ENCODE data around the gene OR6C70. TPM values are rescaled to one million over a fixed set of nuclear protein-coding genes. Genes with fewer than 3 reads are reported as not detected.

OR6C70 gene
- total and polyA plus RNA-seq, 4 donors = not detected

DNA sequence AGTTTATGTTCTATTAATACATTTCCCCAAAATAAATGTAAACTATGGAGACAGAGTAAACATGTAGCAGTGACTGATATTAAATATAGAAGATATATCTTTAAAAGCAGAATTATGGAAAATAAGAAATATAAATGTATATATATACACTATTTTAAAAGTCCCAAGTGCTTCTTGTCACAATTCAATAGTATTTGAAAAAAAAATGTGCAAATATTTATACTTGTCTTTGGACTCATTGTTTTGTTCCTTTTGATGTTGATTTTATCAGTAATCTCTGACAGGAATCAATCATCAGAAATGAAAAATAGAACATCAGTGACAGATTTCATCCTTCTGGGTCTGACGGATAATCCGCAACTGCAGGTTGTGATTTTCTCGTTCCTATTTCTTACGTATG is 44.0 kb downstream of the OR6C70 start, which contains the start of gene OR6C76:
Gene OR6C76 (plus strand): TSS at position 301 of the 400 bp plus-strand sequence. CDS start 0 bp downstream, at position 301.
- TF ChIP-seq FOXA2 (IDR thresholded peaks at IDR 0.05) (no peak), TAF1 (conservative IDR thresholded peaks at IDR 0.05) (no peak), RXRA (IDR thresholded peaks at IDR 0.05) (no peak), GABPA (IDR thresholded peaks at IDR 0.05 in 1 of 2, conservative IDR thresholded peaks at IDR 0.05 in 1 of 2) (no peak)
- H3K27ac ChIP-seq (ENCODE audit: low read depth in 1 of 2, low read length in 2 of 2) = no peak within 1 kb of the TSS
- H3K9ac ChIP-seq (ENCODE audit: low read depth in 1 of 2, low read length in 2 of 2) = no peak within 1 kb of the TSS
- no peaks in the 10 kb centered on the region for H3K9me3 ChIP-seq (ENCODE audit: control insufficient read depth in 4 of 4, low read length in 3 of 4)
- no peaks in the 10 kb centered on the region for H3K36me3 ChIP-seq (ENCODE audit: control insufficient read depth in 4 of 4, insufficient read depth in 3 of 4, low read depth in 1 of 4, low read length in 3 of 4)
- H3K4me3 ChIP-seq (ENCODE audit: low read depth in 1 of 3, low read length in 3 of 3) = no peak within 1 kb of the TSS
- peaks cover 0 to 4% (median 0%) of the 10 kb centered on the region in 4 donors for H3K27me3 ChIP-seq (ENCODE audit: control insufficient read depth in 4 of 4, insufficient read depth in 4 of 4, low read length in 3 of 4)
- 90% methylated on average over 4 of the region's 4 CpGs for WGBS
- H3K4me1 ChIP-seq (ENCODE audit: control insufficient read depth in 4 of 4, insufficient read depth in 4 of 4, low read length in 3 of 4) = no peaks in the 10 kb centered on the region
- DNase-seq (ENCODE audit: low spot score) = no peak

DNA sequence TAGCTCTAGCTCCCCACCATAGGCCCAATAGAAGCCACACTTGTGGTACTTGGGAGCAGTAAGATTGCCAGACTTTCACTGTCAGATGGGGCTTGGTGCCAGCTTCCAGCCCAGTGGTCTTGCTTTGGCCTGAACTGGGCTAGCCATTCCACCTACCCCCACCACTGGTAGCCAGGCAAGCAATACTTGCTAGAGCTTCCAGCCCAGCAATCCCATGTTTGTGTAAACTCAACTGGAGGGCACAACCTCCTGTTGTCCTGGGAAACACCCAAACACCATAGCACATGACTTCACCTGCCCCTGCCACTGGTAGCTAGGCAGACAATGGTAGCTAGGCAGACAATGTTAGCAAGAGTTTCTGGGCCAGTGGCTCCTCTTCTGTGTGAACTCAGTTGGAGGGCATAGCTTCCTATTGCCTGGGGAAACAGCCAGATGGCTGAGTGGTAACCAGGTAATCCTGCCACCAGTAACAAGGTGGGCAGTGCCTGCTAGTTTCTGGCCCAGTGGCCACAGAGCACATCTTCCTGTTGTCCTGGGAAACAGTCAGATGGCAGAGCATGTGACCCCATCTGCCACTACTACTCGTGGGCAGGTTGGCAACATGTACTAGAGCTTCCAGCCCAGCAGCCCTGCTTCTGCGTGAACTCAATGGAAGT is 49.5 kb downstream of the OR6C70 start:
- no peak for DNase-seq (ENCODE audit: low spot score)

More for the DNA sequence above, 49.5 kb downstream of the OR6C70 start:
- H3K27ac ChIP-seq (ENCODE audit: low read depth in 1 of 2, low read length in 2 of 2) = no peak overlapping the region
- H3K4me3 ChIP-seq (ENCODE audit: low read depth in 1 of 3, low read length in 3 of 3) = no peak overlapping the region
- no peaks in the 10 kb centered on the region for H3K36me3 ChIP-seq (ENCODE audit: control insufficient read depth in 4 of 4, insufficient read depth in 3 of 4, low read depth in 1 of 4, low read length in 3 of 4)
- H3K9me3 ChIP-seq (ENCODE audit: control insufficient read depth in 4 of 4, low read length in 3 of 4) = no peaks in the 10 kb centered on the region
- H3K4me1 ChIP-seq (ENCODE audit: control insufficient read depth in 4 of 4, insufficient read depth in 4 of 4, low read length in 3 of 4) = no peaks in the 10 kb centered on the region
- TF ChIP-seq YY1 (IDR thresholded peaks at IDR 0.05) = no peak
- TF ChIP-seq NR2F2 (IDR thresholded peaks at IDR 0.05) = no peak
- TF ChIP-seq RXRA (IDR thresholded peaks at IDR 0.05) = no peak
- no peak for TF ChIP-seq TAF1 (conservative IDR thresholded peaks at IDR 0.05)
- H3K9ac ChIP-seq (ENCODE audit: low read depth in 1 of 2, low read length in 2 of 2) = no peak overlapping the region
- H3K27me3 ChIP-seq (ENCODE audit: control insufficient read depth in 4 of 4, insufficient read depth in 4 of 4, low read length in 3 of 4) = no peaks in the 10 kb centered on the region
- 89% methylated on average over 2 of the region's 2 CpGs for WGBS

Other genes with a start within 250 kb of the OR6C70 start
- gene OR10A7, start 249.1 kb downstream of the OR6C70 start, total RNA-seq = not detected
- gene OR10A7, start 249.1 kb downstream of the OR6C70 start, polyA plus RNA-seq = not detected
- not detected for gene OR6C74, start 225.5 kb downstream of the OR6C70 start, total RNA-seq
- gene OR6C74, start 225.5 kb downstream of the OR6C70 start, polyA plus RNA-seq = not detected
- not detected for gene OR6C6, start 173.6 kb downstream of the OR6C70 start, total RNA-seq
- gene OR6C6, start 173.6 kb downstream of the OR6C70 start, polyA plus RNA-seq = not detected
- gene OR6C1, start 155.8 kb downstream of the OR6C70 start, total RNA-seq = not detected
- gene OR6C1, start 155.8 kb downstream of the OR6C70 start, polyA plus RNA-seq = not detected
- gene OR6C3, start 139.4 kb downstream of the OR6C70 start, total RNA-seq = not detected
- not detected for gene OR6C3, start 139.4 kb downstream of the OR6C70 start, polyA plus RNA-seq
- gene OR6C75, start 107.2 kb downstream of the OR6C70 start, total RNA-seq = not detected
- gene OR6C75, start 107.2 kb downstream of the OR6C70 start, polyA plus RNA-seq = not detected
- not detected for gene OR6C65, start 69.6 kb downstream of the OR6C70 start, total RNA-seq
- gene OR6C65, start 69.6 kb downstream of the OR6C70 start, polyA plus RNA-seq = not detected
- not detected for gene OR6C76, start 43.9 kb downstream of the OR6C70 start, total RNA-seq
- gene OR6C76, start 43.9 kb downstream of the OR6C70 start, polyA plus RNA-seq = not detected
- not detected for gene OR6C2, start 26.1 kb downstream of the OR6C70 start, total RNA-seq
- not detected for gene OR6C2, start 26.1 kb downstream of the OR6C70 start, polyA plus RNA-seq
- not detected for gene OR6C68, start 22.2 kb upstream of the OR6C70 start, total RNA-seq
- gene OR6C68, start 22.2 kb upstream of the OR6C70 start, polyA plus RNA-seq = not detected
- not detected for gene OR6C4, start 79.5 kb upstream of the OR6C70 start, total RNA-seq
- not detected for gene OR6C4, start 79.5 kb upstream of the OR6C70 start, polyA plus RNA-seq
- gene OR2AP1, start 102.3 kb upstream of the OR6C70 start, total RNA-seq = not detected
- not detected for gene OR2AP1, start 102.3 kb upstream of the OR6C70 start, polyA plus RNA-seq
- gene OR10P1, start 166.8 kb upstream of the OR6C70 start, total RNA-seq = not detected
- gene OR10P1, start 166.8 kb upstream of the OR6C70 start, polyA plus RNA-seq = not detected
- 1 to 10 TPM in 1 of 2 donors, under 1 TPM in 1; 0.98 to 3.8 TPM for gene ITGA7, start 237.8 kb upstream of the OR6C70 start, total RNA-seq
- 1 to 10 TPM; 2.8 to 4.9 TPM for gene ITGA7, start 237.8 kb upstream of the OR6C70 start, polyA plus RNA-seq
- 10 to 100 TPM; 43.7 to 79.6 TPM for gene BLOC1S1, start 245.9 kb upstream of the OR6C70 start, total RNA-seq
- gene BLOC1S1, start 245.9 kb upstream of the OR6C70 start, polyA plus RNA-seq = 100 to 1,000 TPM; 150 TPM

Measured in liver (tissue), 9 donors.